ENCODE measurements around the gene NAV2. TPM values are rescaled to one million over a fixed set of nuclear protein-coding genes. Genes with fewer than 3 reads are reported as not detected.
A peak's percentile ranks its signal among the peaks of the same experiment; 100 is the strongest.

Gene NAV2
- total and polyA plus RNA-seq, 11 donors: 7.6 to 46.5 (median 20.2) TPM

- Histone ChIP-seq H3K27ac (peak overlapping the region in 9 of 12 donors; percentile 9 to 72 (median 37)), H3K27me3 (no peaks in the 10 kb centered on the region), H3K9me3 (peaks cover 0 to 4% (median 0%) of the 10 kb centered on the region in 12 donors), H3K4me3 (no peak overlapping the region), H3K36me3 (no peaks in the 10 kb centered on the region), H3K4me1 (peaks cover 0 to 32% (median 16%) of the 10 kb centered on the region in 12 donors)
- intact Hi-C loops (cut with DNase I): no loop called here
- 57 to 71% (median 63%) methylated on average over 4 of the region's 4 CpGs for WGBS, 4 donors
- TF ChIP-seq CTCF (IDR thresholded peaks at IDR 0.05) (no peak), POLR2A (IDR thresholded peaks at IDR 0.05) (peak in 1 of 2 donors; percentile 31)
- peak; percentile 61 to 90 (median 81) for ATAC-seq
- DNase-seq: peak in 1 of 5 donors; percentile 60
Measured at GRCh38 chr11:19995145-19995544, 282.5 kb downstream of the NAV2 start.

- DNase-seq (no peak), ATAC-seq (no peak)
- intact Hi-C loops (cut with DNase I): no loop called here
- Histone ChIP-seq H3K36me3 (no peaks in the 10 kb centered on the region), H3K4me3 (no peak overlapping the region), H3K27me3 (no peaks in the 10 kb centered on the region), H3K9me3 (peaks cover 0 to 4% (median 0%) of the 10 kb centered on the region in 12 donors), H3K27ac (peak overlapping the region in 1 of 12 donors; percentile 42), H3K4me1 (peaks cover 0 to 45% (median 24%) of the 10 kb centered on the region in 12 donors)
- WGBS, 4 donors: 83 to 92% (median 86%) methylated on average over 5 of the region's 5 CpGs
- no peak for TF ChIP-seq POLR2A (IDR thresholded peaks at IDR 0.05)
- no peak for TF ChIP-seq CTCF (IDR thresholded peaks at IDR 0.05)
Measured at GRCh38 chr11:19996571-19996970, 283.9 kb downstream of the NAV2 start.

GRCh38 chr11:20000022-20000350 lies 287.3 kb downstream of the NAV2 start:
- intact Hi-C loops (cut with DNase I): loop anchor here in 2 of 10 donors (5.0 kb wide), 1 partner anchor 47 kb away; no protein-coding TSS in a partner anchor
- DNase-seq: no peak
- no peaks in the 10 kb centered on the region for H3K9me3 ChIP-seq
- H3K27me3 ChIP-seq: no peaks in the 10 kb centered on the region
- peaks cover 0 to 59% (median 23%) of the 10 kb centered on the region in 12 donors for H3K4me1 ChIP-seq
- no peak overlapping the region for H3K4me3 ChIP-seq
- TF ChIP-seq CTCF (IDR thresholded peaks at IDR 0.05): no peak
- no peak for TF ChIP-seq POLR2A (IDR thresholded peaks at IDR 0.05)
- ATAC-seq: no peak
- no peaks in the 10 kb centered on the region for H3K36me3 ChIP-seq
- peak overlapping the region in 10 of 12 donors; percentile 31 to 73 (median 58) for H3K27ac ChIP-seq
- 48 to 68% (median 52%) methylated on average over 3 of the region's 3 CpGs for WGBS, 4 donors

GRCh38 chr11:20000351-20001134 lies 287.9 kb downstream of the NAV2 start:
- peak in 4 of 5 donors; percentile 28 to 65 (median 42) for DNase-seq
- H3K36me3 ChIP-seq: no peaks in the 10 kb centered on the region
- peaks cover 0 to 59% (median 22%) of the 10 kb centered on the region in 12 donors for H3K4me1 ChIP-seq
- 34 to 40% (median 38%) methylated on average over 13 of the region's 13 CpGs for WGBS, 4 donors
- ATAC-seq: peak; percentile 73 to 84 (median 78)
- no peak overlapping the region for H3K4me3 ChIP-seq
- no peaks in the 10 kb centered on the region for H3K27me3 ChIP-seq
- H3K9me3 ChIP-seq: no peaks in the 10 kb centered on the region
- H3K27ac ChIP-seq: peak overlapping the region in 11 of 12 donors; percentile 9 to 73 (median 57)
- intact Hi-C loops (cut with DNase I): loop anchor here in 2 of 10 donors (5.0 kb wide), 1 partner anchor 47 kb away; no protein-coding TSS in a partner anchor
- peak in 1 of 12 donors; percentile 10 for TF ChIP-seq CTCF (IDR thresholded peaks at IDR 0.05)
- no peak for TF ChIP-seq POLR2A (IDR thresholded peaks at IDR 0.05)
